WTC11 (cell line): ENCODE results near the gene VAT1.

Experiments
- CREB1 ChIP-seq: sonication (generic); formaldehyde crosslinking; IDR thresholded peaks from 2 replicates; pipeline ENCODE4 v1.8.0; 2023; ENCODE audit warnings: mild to moderate bottlenecking, missing genetic modification reagents
- ELF4 ChIP-seq: sonication (generic); formaldehyde crosslinking; IDR thresholded peaks from 2 replicates; pipeline ENCODE4 v1.8.1; 2022; ENCODE audit warnings: low read depth, mild to moderate bottlenecking, moderate library complexity, missing genetic modification reagents
- JUN ChIP-seq: sonication (generic); formaldehyde crosslinking; IDR thresholded peaks from 2 replicates; pipeline ENCODE4 v1.8.0; 2023; ENCODE audit warnings: mild to moderate bottlenecking, missing genetic modification reagents
- PREB ChIP-seq: sonication (generic); formaldehyde crosslinking; IDR thresholded peaks from 2 replicates; pipeline ENCODE4 v1.8.1; 2022; ENCODE audit warnings: mild to moderate bottlenecking, missing genetic modification reagents, moderate library complexity, borderline replicate concordance
- RELA ChIP-seq: sonication (generic); formaldehyde crosslinking; IDR thresholded peaks from 2 replicates; pipeline ENCODE4 v1.8.1; 2022; ENCODE audit warnings: missing genetic modification reagents, mild to moderate bottlenecking, borderline replicate concordance
- SP1 ChIP-seq: sonication (generic); formaldehyde crosslinking; conservative IDR thresholded peaks from 2 replicates; pipeline ENCODE4 v1.8.1; 2022; ENCODE audit warnings: missing genetic modification reagents
- TCF7 ChIP-seq: sonication (generic); formaldehyde crosslinking; IDR thresholded peaks from 2 replicates; pipeline ENCODE4 v1.8.0; 2022; ENCODE audit warnings: mild to moderate bottlenecking, low read depth, missing genetic modification reagents, moderate library complexity
- USF1 ChIP-seq: sonication (generic); formaldehyde crosslinking; IDR thresholded peaks from 2 replicates; pipeline ENCODE4 v1.8.0; 2022; ENCODE audit warnings: mild to moderate bottlenecking, missing genetic modification reagents
- ZMAT4 ChIP-seq: fragments of 250-450 bp; sonication (Bioruptor Pico); IDR thresholded peaks from 2 replicates; pipeline ENCODE4 v1.9.0; 2021; ENCODE audit warnings: mild to moderate bottlenecking
- ZNF219 ChIP-seq: sonication (generic); formaldehyde crosslinking; IDR thresholded peaks from 2 replicates; pipeline ENCODE4 v1.8.0; 2023; ENCODE audit warnings: missing genetic modification reagents, mild to moderate bottlenecking, borderline replicate concordance
- TF ChIP-seq, protein P1 (sequence below): fragments of 200-600 bp; IDR thresholded peaks from 2 replicates; pipeline ENCODE4 v1.8.0; 2022; ENCODE audit warnings: antibody characterized with exemption
- TF ChIP-seq, protein P2 (sequence below): sonication (generic); formaldehyde crosslinking; IDR thresholded peaks from 2 replicates; pipeline ENCODE4 v1.8.1; 2023; ENCODE audit warnings: mild to moderate bottlenecking, missing genetic modification reagents, borderline replicate concordance
- TF ChIP-seq, protein P3 (sequence below): sonication (generic); formaldehyde crosslinking; conservative IDR thresholded peaks from 2 replicates; pipeline ENCODE4 v1.8.1; 2023; ENCODE audit warnings: mild to moderate bottlenecking, low read depth, missing genetic modification reagents, moderate library complexity

DNA sequence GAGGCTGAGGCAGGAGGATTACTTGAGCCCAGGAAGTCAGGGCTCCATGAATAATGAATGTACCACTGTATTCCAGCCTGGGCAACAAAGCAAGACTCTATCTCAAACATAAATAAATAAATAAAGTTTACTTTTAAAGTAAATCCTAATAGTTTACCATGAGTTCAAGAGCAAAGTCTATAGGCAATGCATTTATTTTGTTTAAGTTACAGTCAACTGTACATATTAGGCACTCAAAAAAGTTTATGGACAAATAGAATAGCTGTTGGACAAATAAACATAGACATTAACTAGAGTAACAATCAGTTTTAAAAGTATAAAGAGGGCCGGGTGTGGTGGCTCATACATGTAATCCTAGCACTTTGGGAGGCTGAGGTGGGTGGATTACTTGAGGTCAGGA lies 54.3 kb downstream of the VAT1 start:
- TF ChIP-seq, protein P1, sequence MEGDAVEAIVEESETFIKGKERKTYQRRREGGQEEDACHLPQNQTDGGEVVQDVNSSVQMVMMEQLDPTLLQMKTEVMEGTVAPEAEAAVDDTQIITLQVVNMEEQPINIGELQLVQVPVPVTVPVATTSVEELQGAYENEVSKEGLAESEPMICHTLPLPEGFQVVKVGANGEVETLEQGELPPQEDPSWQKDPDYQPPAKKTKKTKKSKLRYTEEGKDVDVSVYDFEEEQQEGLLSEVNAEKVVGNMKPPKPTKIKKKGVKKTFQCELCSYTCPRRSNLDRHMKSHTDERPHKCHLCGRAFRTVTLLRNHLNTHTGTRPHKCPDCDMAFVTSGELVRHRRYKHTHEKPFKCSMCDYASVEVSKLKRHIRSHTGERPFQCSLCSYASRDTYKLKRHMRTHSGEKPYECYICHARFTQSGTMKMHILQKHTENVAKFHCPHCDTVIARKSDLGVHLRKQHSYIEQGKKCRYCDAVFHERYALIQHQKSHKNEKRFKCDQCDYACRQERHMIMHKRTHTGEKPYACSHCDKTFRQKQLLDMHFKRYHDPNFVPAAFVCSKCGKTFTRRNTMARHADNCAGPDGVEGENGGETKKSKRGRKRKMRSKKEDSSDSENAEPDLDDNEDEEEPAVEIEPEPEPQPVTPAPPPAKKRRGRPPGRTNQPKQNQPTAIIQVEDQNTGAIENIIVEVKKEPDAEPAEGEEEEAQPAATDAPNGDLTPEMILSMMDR: no peak
- TF ChIP-seq, protein P2, sequence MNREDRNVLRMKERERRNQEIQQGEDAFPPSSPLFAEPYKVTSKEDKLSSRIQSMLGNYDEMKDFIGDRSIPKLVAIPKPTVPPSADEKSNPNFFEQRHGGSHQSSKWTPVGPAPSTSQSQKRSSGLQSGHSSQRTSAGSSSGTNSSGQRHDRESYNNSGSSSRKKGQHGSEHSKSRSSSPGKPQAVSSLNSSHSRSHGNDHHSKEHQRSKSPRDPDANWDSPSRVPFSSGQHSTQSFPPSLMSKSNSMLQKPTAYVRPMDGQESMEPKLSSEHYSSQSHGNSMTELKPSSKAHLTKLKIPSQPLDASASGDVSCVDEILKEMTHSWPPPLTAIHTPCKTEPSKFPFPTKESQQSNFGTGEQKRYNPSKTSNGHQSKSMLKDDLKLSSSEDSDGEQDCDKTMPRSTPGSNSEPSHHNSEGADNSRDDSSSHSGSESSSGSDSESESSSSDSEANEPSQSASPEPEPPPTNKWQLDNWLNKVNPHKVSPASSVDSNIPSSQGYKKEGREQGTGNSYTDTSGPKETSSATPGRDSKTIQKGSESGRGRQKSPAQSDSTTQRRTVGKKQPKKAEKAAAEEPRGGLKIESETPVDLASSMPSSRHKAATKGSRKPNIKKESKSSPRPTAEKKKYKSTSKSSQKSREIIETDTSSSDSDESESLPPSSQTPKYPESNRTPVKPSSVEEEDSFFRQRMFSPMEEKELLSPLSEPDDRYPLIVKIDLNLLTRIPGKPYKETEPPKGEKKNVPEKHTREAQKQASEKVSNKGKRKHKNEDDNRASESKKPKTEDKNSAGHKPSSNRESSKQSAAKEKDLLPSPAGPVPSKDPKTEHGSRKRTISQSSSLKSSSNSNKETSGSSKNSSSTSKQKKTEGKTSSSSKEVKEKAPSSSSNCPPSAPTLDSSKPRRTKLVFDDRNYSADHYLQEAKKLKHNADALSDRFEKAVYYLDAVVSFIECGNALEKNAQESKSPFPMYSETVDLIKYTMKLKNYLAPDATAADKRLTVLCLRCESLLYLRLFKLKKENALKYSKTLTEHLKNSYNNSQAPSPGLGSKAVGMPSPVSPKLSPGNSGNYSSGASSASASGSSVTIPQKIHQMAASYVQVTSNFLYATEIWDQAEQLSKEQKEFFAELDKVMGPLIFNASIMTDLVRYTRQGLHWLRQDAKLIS (CRISPR knock-in tag): no peak
- TF ChIP-seq, protein P3, sequence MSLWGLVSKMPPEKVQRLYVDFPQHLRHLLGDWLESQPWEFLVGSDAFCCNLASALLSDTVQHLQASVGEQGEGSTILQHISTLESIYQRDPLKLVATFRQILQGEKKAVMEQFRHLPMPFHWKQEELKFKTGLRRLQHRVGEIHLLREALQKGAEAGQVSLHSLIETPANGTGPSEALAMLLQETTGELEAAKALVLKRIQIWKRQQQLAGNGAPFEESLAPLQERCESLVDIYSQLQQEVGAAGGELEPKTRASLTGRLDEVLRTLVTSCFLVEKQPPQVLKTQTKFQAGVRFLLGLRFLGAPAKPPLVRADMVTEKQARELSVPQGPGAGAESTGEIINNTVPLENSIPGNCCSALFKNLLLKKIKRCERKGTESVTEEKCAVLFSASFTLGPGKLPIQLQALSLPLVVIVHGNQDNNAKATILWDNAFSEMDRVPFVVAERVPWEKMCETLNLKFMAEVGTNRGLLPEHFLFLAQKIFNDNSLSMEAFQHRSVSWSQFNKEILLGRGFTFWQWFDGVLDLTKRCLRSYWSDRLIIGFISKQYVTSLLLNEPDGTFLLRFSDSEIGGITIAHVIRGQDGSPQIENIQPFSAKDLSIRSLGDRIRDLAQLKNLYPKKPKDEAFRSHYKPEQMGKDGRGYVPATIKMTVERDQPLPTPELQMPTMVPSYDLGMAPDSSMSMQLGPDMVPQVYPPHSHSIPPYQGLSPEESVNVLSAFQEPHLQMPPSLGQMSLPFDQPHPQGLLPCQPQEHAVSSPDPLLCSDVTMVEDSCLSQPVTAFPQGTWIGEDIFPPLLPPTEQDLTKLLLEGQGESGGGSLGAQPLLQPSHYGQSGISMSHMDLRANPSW: no peak
- TF ChIP-seq SP1 (CRISPR knock-in tag) (no peak), ELF4 (CRISPR knock-in tag) (no peak), CREB1 (no peak), JUN (CRISPR knock-in tag) (no peak), RELA (CRISPR knock-in tag) (no peak), TCF7 (CRISPR knock-in tag) (no peak), ZNF219 (no peak), USF1 (CRISPR knock-in tag) (no peak), PREB (no peak), ZMAT4 (no peak)
